ENCODE results near the gene MBOAT1.
A peak's percentile ranks its signal among the peaks of the same experiment; 100 is the strongest.

The MBOAT1 gene

GRCh38 chr6:20134613-20135012 lies 77.7 kb downstream of the MBOAT1 start:
- Histone ChIP-seq H4K8ac (ENCODE audit: low read length) (no peak overlapping the region), H3K14ac (ENCODE audit: low read length in 2 of 2) (no peak overlapping the region), H2BK12ac (ENCODE audit: low read length in 2 of 2) (no peak overlapping the region), H2AFZ (ENCODE audit: low read depth, low read length) (no peak overlapping the region), H2BK15ac (ENCODE audit: low read depth, poor library complexity, severe bottlenecking) (no peak overlapping the region), H3K27me3 (ENCODE audit: control insufficient read depth in 1 of 2, insufficient read depth in 1 of 2, low read length in 2 of 2) (no peaks in the 10 kb centered on the region), H4K91ac (ENCODE audit: low read length) (no peak overlapping the region), H3K27ac (ENCODE audit: low read length, poor library complexity, severe bottlenecking) (no peak overlapping the region), H3K4me1 (ENCODE audit: control insufficient read depth, insufficient read depth, low read depth, low read length) (no peaks in the 10 kb centered on the region), H3K4me2 (ENCODE audit: low read length, poor library complexity, severe bottlenecking) (no peak overlapping the region), H2AK5ac (ENCODE audit: low read length, severe bottlenecking) (no peak overlapping the region), H3K23ac (ENCODE audit: low read length in 2 of 2) (no peak overlapping the region), H3K79me1 (replicated peaks; ENCODE audit: low read length, poor library complexity, severe bottlenecking) (peaks cover 2% of the 10 kb centered on the region), H3K9ac (ENCODE audit: low read length) (no peak overlapping the region), H3K4ac (ENCODE audit: low read depth in 1 of 2, low read length in 2 of 2) (no peak overlapping the region), H3K18ac (ENCODE audit: low read depth in 1 of 2, low read length in 2 of 2) (no peak overlapping the region), H3K36me3 (ENCODE audit: control insufficient read depth in 1 of 2, insufficient read depth in 2 of 2, low read depth in 1 of 2, low read length in 2 of 2) (no peaks in the 10 kb centered on the region), H3K9me3 (ENCODE audit: control insufficient read depth, low read length) (no peaks in the 10 kb centered on the region), H2BK5ac (ENCODE audit: low read depth, low read length, poor library complexity, severe bottlenecking) (no peak overlapping the region), H2BK120ac (ENCODE audit: low read depth, low read length) (no peak overlapping the region), H3K4me3 (ENCODE audit: insufficient read depth in 1 of 2, low read depth in 1 of 2, low read length in 2 of 2) (no peak overlapping the region)
- WGBS = no CpG with 5 or more reads among the region's 1 CpG
- no peak for DNase-seq

- DNase-seq = no peak
- H2AFZ ChIP-seq (ENCODE audit: low read depth, low read length) = no peak overlapping the region
- H3K79me1 ChIP-seq (replicated peaks; ENCODE audit: low read length, poor library complexity, severe bottlenecking) = no peaks in the 10 kb centered on the region
- H4K8ac ChIP-seq (ENCODE audit: low read length) = no peak overlapping the region
- no peaks in the 10 kb centered on the region for H3K4me1 ChIP-seq (ENCODE audit: control insufficient read depth, insufficient read depth, low read depth, low read length)
- no peak overlapping the region for H3K27ac ChIP-seq (ENCODE audit: low read length, poor library complexity, severe bottlenecking)
- H3K4ac ChIP-seq (ENCODE audit: low read depth in 1 of 2, low read length in 2 of 2) = no peak overlapping the region
- H3K4me2 ChIP-seq (ENCODE audit: low read length, poor library complexity, severe bottlenecking) = no peak overlapping the region
- no peak overlapping the region for H2BK5ac ChIP-seq (ENCODE audit: low read depth, low read length, poor library complexity, severe bottlenecking)
- WGBS = 100% methylated on average over 2 of the region's 7 CpGs
- H3K27me3 ChIP-seq (ENCODE audit: control insufficient read depth in 1 of 2, insufficient read depth in 1 of 2, low read length in 2 of 2) = no peaks in the 10 kb centered on the region
- no peak overlapping the region for H2AK5ac ChIP-seq (ENCODE audit: low read length, severe bottlenecking)
- H4K91ac ChIP-seq (ENCODE audit: low read length) = no peak overlapping the region
- no peak overlapping the region for H2BK120ac ChIP-seq (ENCODE audit: low read depth, low read length)
- no peak overlapping the region for H3K4me3 ChIP-seq (ENCODE audit: insufficient read depth in 1 of 2, low read depth in 1 of 2, low read length in 2 of 2)
- H3K9ac ChIP-seq (ENCODE audit: low read length) = peak overlapping the region; percentile 86
- no peak overlapping the region for H3K18ac ChIP-seq (ENCODE audit: low read depth in 1 of 2, low read length in 2 of 2)
- H2BK12ac ChIP-seq (ENCODE audit: low read length in 2 of 2) = no peak overlapping the region
- H3K23ac ChIP-seq (ENCODE audit: low read length in 2 of 2) = no peak overlapping the region
- no peaks in the 10 kb centered on the region for H3K36me3 ChIP-seq (ENCODE audit: control insufficient read depth in 1 of 2, insufficient read depth in 2 of 2, low read depth in 1 of 2, low read length in 2 of 2)
- H2BK15ac ChIP-seq (ENCODE audit: low read depth, poor library complexity, severe bottlenecking) = no peak overlapping the region
- H3K14ac ChIP-seq (ENCODE audit: low read length in 2 of 2) = no peak overlapping the region
- no peaks in the 10 kb centered on the region for H3K9me3 ChIP-seq (ENCODE audit: control insufficient read depth, low read length)
Measured at GRCh38 chr6:20129290-20130088, 82.8 kb downstream of the MBOAT1 start.

GRCh38 chr6:20128018-20128417 lies 84.3 kb downstream of the MBOAT1 start:
- H3K14ac ChIP-seq (ENCODE audit: low read length in 2 of 2) = no peak overlapping the region

GRCh38 chr6:20126789-20127653 lies 85.2 kb downstream of the MBOAT1 start:
- Histone ChIP-seq H3K79me1 (replicated peaks; ENCODE audit: low read length, poor library complexity, severe bottlenecking) (no peaks in the 10 kb centered on the region), H2BK120ac (ENCODE audit: low read depth, low read length) (no peak overlapping the region)
- DNase-seq = peak; percentile 48

More at GRCh38 chr6:20128018-20128417, 84.3 kb downstream of the MBOAT1 start:
- H2BK12ac ChIP-seq (ENCODE audit: low read length in 2 of 2) = no peak overlapping the region
- no peaks in the 10 kb centered on the region for H3K27me3 ChIP-seq (ENCODE audit: control insufficient read depth in 1 of 2, insufficient read depth in 1 of 2, low read length in 2 of 2)
- H2AK5ac ChIP-seq (ENCODE audit: low read length, severe bottlenecking) = no peak overlapping the region
- no peaks in the 10 kb centered on the region for H3K79me1 ChIP-seq (replicated peaks; ENCODE audit: low read length, poor library complexity, severe bottlenecking)
- H3K23ac ChIP-seq (ENCODE audit: low read length in 2 of 2) = no peak overlapping the region
- no peak overlapping the region for H3K9ac ChIP-seq (ENCODE audit: low read length)
- no peak overlapping the region for H2BK120ac ChIP-seq (ENCODE audit: low read depth, low read length)
- H3K27ac ChIP-seq (ENCODE audit: low read length, poor library complexity, severe bottlenecking) = no peak overlapping the region
- H3K9me3 ChIP-seq (ENCODE audit: control insufficient read depth, low read length) = no peaks in the 10 kb centered on the region
- no peak overlapping the region for H4K8ac ChIP-seq (ENCODE audit: low read length)
- no peak overlapping the region for H3K4me2 ChIP-seq (ENCODE audit: low read length, poor library complexity, severe bottlenecking)
- H2BK5ac ChIP-seq (ENCODE audit: low read depth, low read length, poor library complexity, severe bottlenecking) = no peak overlapping the region
- H3K4me3 ChIP-seq (ENCODE audit: insufficient read depth in 1 of 2, low read depth in 1 of 2, low read length in 2 of 2) = no peak overlapping the region
- H2AFZ ChIP-seq (ENCODE audit: low read depth, low read length) = no peak overlapping the region
- H3K4me1 ChIP-seq (ENCODE audit: control insufficient read depth, insufficient read depth, low read depth, low read length) = no peaks in the 10 kb centered on the region
- no peak for DNase-seq
- no peak overlapping the region for H3K4ac ChIP-seq (ENCODE audit: low read depth in 1 of 2, low read length in 2 of 2)
- WGBS = 94% methylated on average over 3 of the region's 3 CpGs
- no peak overlapping the region for H4K91ac ChIP-seq (ENCODE audit: low read length)
- no peak overlapping the region for H3K18ac ChIP-seq (ENCODE audit: low read depth in 1 of 2, low read length in 2 of 2)
- no peak overlapping the region for H2BK15ac ChIP-seq (ENCODE audit: low read depth, poor library complexity, severe bottlenecking)
- H3K36me3 ChIP-seq (ENCODE audit: control insufficient read depth in 1 of 2, insufficient read depth in 2 of 2, low read depth in 1 of 2, low read length in 2 of 2) = no peaks in the 10 kb centered on the region

More at GRCh38 chr6:20126789-20127653, 85.2 kb downstream of the MBOAT1 start:
- Histone ChIP-seq H4K91ac (ENCODE audit: low read length) (no peak overlapping the region), H3K4me1 (ENCODE audit: control insufficient read depth, insufficient read depth, low read depth, low read length) (no peaks in the 10 kb centered on the region), H3K4me3 (ENCODE audit: insufficient read depth in 1 of 2, low read depth in 1 of 2, low read length in 2 of 2) (no peak overlapping the region), H3K4ac (ENCODE audit: low read depth in 1 of 2, low read length in 2 of 2) (no peak overlapping the region), H3K9ac (ENCODE audit: low read length) (no peak overlapping the region), H3K18ac (ENCODE audit: low read depth in 1 of 2, low read length in 2 of 2) (no peak overlapping the region), H3K14ac (ENCODE audit: low read length in 2 of 2) (no peak overlapping the region), H3K9me3 (ENCODE audit: control insufficient read depth, low read length) (no peaks in the 10 kb centered on the region), H4K8ac (ENCODE audit: low read length) (no peak overlapping the region), H3K27ac (ENCODE audit: low read length, poor library complexity, severe bottlenecking) (no peak overlapping the region), H2BK15ac (ENCODE audit: low read depth, poor library complexity, severe bottlenecking) (no peak overlapping the region), H2BK5ac (ENCODE audit: low read depth, low read length, poor library complexity, severe bottlenecking) (no peak overlapping the region), H3K36me3 (ENCODE audit: control insufficient read depth in 1 of 2, insufficient read depth in 2 of 2, low read depth in 1 of 2, low read length in 2 of 2) (no peaks in the 10 kb centered on the region), H2AK5ac (ENCODE audit: low read length, severe bottlenecking) (no peak overlapping the region), H3K4me2 (ENCODE audit: low read length, poor library complexity, severe bottlenecking) (no peak overlapping the region), H3K23ac (ENCODE audit: low read length in 2 of 2) (no peak overlapping the region), H3K27me3 (ENCODE audit: control insufficient read depth in 1 of 2, insufficient read depth in 1 of 2, low read length in 2 of 2) (no peaks in the 10 kb centered on the region), H2BK12ac (ENCODE audit: low read length in 2 of 2) (no peak overlapping the region), H2AFZ (ENCODE audit: low read depth, low read length) (no peak overlapping the region)
- WGBS = 52% methylated on average over 17 of the region's 18 CpGs

All from mesenchymal stem cell (in vitro differentiated cells and primary cell).